GM18502 (cell line): ENCODE results near the gene UNC5B.
"Not testable (repeated sequence)": the region's sequence is repeated elsewhere in the genome, so short reads cannot be mapped to it uniquely, and the experiment has no call there.

Experiments
- ATAC-seq: cut with Tn5 transposase; IDR thresholded peaks from one replicate; pipeline ENCODE4 v1.9.1; 2021; ENCODE audit warnings: mild to moderate bottlenecking; ENCODE audit not compliant: unreplicated experiment, poor library complexity

Gene UNC5B

GRCh38 chr10:71207578-71207977 is 4.8 kb upstream of the UNC5B start:
- no peak for ATAC-seq

GRCh38 chr10:71209352-71209715 is 3.0 kb upstream of the UNC5B start:
- no peak for ATAC-seq

GRCh38 chr10:71209731-71210541 is 2.4 kb upstream of the UNC5B start:
- ATAC-seq, result no peak

- ATAC-seq, result no peak
Measured at GRCh38 chr10:71210542-71210871, 1.9 kb upstream of the UNC5B start.

- ATAC-seq, result no peak
Measured at GRCh38 chr10:71211053-71211452, 1.3 kb upstream of the UNC5B start.

- no peak for ATAC-seq
Measured at GRCh38 chr10:71211775-71212317, 524 bp upstream of the UNC5B start.

- ATAC-seq, result no peak
Measured at GRCh38 chr10:71213127-71213621, 804 bp downstream of the UNC5B start.

- no peak for ATAC-seq
Measured at GRCh38 chr10:71213761-71214440, 1.5 kb downstream of the UNC5B start.

GRCh38 chr10:71214641-71215559 is 2.5 kb downstream of the UNC5B start:
- ATAC-seq, result no peak

- ATAC-seq, result no peak
Measured at GRCh38 chr10:71216363-71216695, 4.0 kb downstream of the UNC5B start.

GRCh38 chr10:71216751-71217265 is 4.4 kb downstream of the UNC5B start:
- no peak for ATAC-seq

- ATAC-seq, result no peak
Measured at GRCh38 chr10:71217266-71218045, 5.1 kb downstream of the UNC5B start.

- no peak for ATAC-seq
Measured at GRCh38 chr10:71218046-71218650, 5.8 kb downstream of the UNC5B start.

GRCh38 chr10:71218651-71219050 is 6.3 kb downstream of the UNC5B start:
- ATAC-seq, result no peak

GRCh38 chr10:71219236-71219917 is 7.0 kb downstream of the UNC5B start:
- ATAC-seq, result not testable (repeated sequence)

- no peak for ATAC-seq
Measured at GRCh38 chr10:71219918-71220688, 7.7 kb downstream of the UNC5B start.

- no peak for ATAC-seq
Measured at GRCh38 chr10:71220689-71221540, 8.5 kb downstream of the UNC5B start.
